DOHH2 (cell line): Measurements from ENCODE around the gene MINDY2.

Experiments used
- EZH2phosphoT487 ChIP-seq: fragments of 200-600 bp; sonication (generic); IDR thresholded peaks from 2 replicates; pipeline ENCODE4 v1.6.1; 2017; ENCODE audit warnings: borderline replicate concordance, mild to moderate bottlenecking, antibody characterized with exemption, low read length, moderate library complexity, mixed read lengths
- TF ChIP-seq, protein P1 (sequence below): fragments of 200-600 bp; sonication (generic); IDR thresholded peaks from one replicate; pipeline ENCODE4 v1.5.1; 2014; ENCODE audit warnings: antibody characterized with exemption, mild to moderate bottlenecking, low read depth, low read length; ENCODE audit not compliant: poor library complexity, severe bottlenecking

DNA sequence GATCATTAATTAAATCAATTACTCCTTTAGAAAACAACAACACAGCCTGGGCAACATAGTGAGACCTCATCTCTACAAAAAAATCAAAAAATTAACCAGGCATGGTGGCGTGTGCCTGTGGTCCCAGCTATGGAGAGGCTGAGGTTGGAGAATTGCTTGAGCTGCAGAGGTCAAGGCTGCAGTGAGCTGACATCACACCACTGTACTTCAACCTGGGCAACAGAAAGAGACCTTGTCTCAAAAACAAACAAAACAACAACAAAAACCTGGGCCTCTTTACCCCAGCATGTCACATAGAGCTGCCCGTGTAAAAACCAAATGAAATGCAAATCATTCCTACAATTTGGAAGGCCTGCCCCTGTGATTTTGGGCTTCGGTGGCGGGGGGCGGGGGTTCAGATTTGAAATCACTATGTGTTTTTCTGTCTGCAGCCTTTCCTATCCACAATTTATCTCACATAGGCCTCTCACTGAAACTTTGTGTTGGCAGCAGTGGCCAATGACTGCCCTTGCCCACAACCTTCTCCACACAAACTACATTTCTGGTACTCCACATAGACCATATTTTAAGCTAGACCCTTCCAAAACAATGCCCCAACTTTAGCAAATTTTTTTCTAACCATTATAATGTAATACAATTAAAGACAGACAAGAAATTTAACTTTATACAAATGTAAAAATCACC, 28.1 kb upstream of the MINDY2 start:
- TF ChIP-seq, protein P1, sequence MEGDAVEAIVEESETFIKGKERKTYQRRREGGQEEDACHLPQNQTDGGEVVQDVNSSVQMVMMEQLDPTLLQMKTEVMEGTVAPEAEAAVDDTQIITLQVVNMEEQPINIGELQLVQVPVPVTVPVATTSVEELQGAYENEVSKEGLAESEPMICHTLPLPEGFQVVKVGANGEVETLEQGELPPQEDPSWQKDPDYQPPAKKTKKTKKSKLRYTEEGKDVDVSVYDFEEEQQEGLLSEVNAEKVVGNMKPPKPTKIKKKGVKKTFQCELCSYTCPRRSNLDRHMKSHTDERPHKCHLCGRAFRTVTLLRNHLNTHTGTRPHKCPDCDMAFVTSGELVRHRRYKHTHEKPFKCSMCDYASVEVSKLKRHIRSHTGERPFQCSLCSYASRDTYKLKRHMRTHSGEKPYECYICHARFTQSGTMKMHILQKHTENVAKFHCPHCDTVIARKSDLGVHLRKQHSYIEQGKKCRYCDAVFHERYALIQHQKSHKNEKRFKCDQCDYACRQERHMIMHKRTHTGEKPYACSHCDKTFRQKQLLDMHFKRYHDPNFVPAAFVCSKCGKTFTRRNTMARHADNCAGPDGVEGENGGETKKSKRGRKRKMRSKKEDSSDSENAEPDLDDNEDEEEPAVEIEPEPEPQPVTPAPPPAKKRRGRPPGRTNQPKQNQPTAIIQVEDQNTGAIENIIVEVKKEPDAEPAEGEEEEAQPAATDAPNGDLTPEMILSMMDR = no peak
- TF ChIP-seq EZH2phosphoT487 = no peak
